Measurements from ENCODE around the gene PTPRN2.
"Not testable (repeated sequence)": the region's sequence is repeated elsewhere in the genome, so short reads cannot be mapped to it uniquely, and the experiment has no call there.

Gene PTPRN2

GRCh38 chr7:157996359-157997079 is 591.1 kb downstream of the PTPRN2 start:
- DNase-seq: no peak

- DNase-seq: no peak
These were observed 591.8 kb downstream of the PTPRN2 start for GRCh38 chr7:157995815-157996214.

GRCh38 chr7:157994319-157994718 is 593.3 kb downstream of the PTPRN2 start:
- no peak for DNase-seq

- no peak for DNase-seq
These were observed 594.1 kb downstream of the PTPRN2 start for GRCh38 chr7:157993406-157994105.

GRCh38 chr7:157992511-157993160 is 595.0 kb downstream of the PTPRN2 start:
- no peak for DNase-seq

- DNase-seq: no peak
These were observed 595.9 kb downstream of the PTPRN2 start for GRCh38 chr7:157991761-157992160.

- DNase-seq: no peak
These were observed 596.3 kb downstream of the PTPRN2 start for GRCh38 chr7:157991351-157991750.

GRCh38 chr7:157990881-157991250 is 596.8 kb downstream of the PTPRN2 start:
- no peak for DNase-seq

GRCh38 chr7:157990226-157990880 is 597.3 kb downstream of the PTPRN2 start:
- DNase-seq: no peak

GRCh38 chr7:157989589-157989988 is 598.0 kb downstream of the PTPRN2 start:
- DNase-seq: no peak

GRCh38 chr7:157987906-157988305 is 599.7 kb downstream of the PTPRN2 start:
- DNase-seq: no peak

GRCh38 chr7:157986051-157986450 is 601.6 kb downstream of the PTPRN2 start:
- no peak for DNase-seq

GRCh38 chr7:157985636-157986035 is 602.0 kb downstream of the PTPRN2 start:
- no peak for DNase-seq

GRCh38 chr7:157984423-157985163 is 603.0 kb downstream of the PTPRN2 start:
- DNase-seq: no peak

GRCh38 chr7:157983502-157984422 is 603.9 kb downstream of the PTPRN2 start:
- DNase-seq: no peak

GRCh38 chr7:157981778-157982177 is 605.8 kb downstream of the PTPRN2 start:
- DNase-seq: no peak

GRCh38 chr7:157980774-157981173 is 606.8 kb downstream of the PTPRN2 start:
- DNase-seq: no peak

- not testable (repeated sequence) for DNase-seq
These were observed 607.3 kb downstream of the PTPRN2 start for GRCh38 chr7:157980341-157980731.

- no peak for DNase-seq
These were observed 607.8 kb downstream of the PTPRN2 start for GRCh38 chr7:157979636-157980340.

- DNase-seq: no peak
These were observed 608.9 kb downstream of the PTPRN2 start for GRCh38 chr7:157978766-157979165.

Data from NCI-H1417 treated with DMSO at 0.1 percent for 48 hours (cell line).